Measurements from ENCODE around the gene ADGRE3.

ADGRE3 gene

GRCh38 chr19:14571695-14572490 is 102.8 kb downstream of the ADGRE3 start, which contains the start of gene NDUFB7:
TSS of gene NDUFB7 (minus strand) at chr19:14572066. CDS start at chr19:14572000, 66 bp downstream.
- ATAC-seq (ENCODE audit: low read depth) (peak; percentile 84), DNase-seq (ENCODE audit: low spot score in 2 of 2) (peak; percentile 85 to 88)
- Mint-ChIP-seq H3K27me3 (no peaks in the 10 kb centered on the region), H3K27ac (peak within 1 kb of the TSS; percentile 90), H3K36me3 (peaks cover 6% of the 10 kb centered on the region), H3K4me1 (peaks cover 33% of the 10 kb centered on the region), H3K4me3 (peak within 1 kb of the TSS; percentile 95), H3K9me3 (no peaks in the 10 kb centered on the region)

- H3K36me3 Mint-ChIP-seq, result peaks cover 8% of the 10 kb centered on the region
- H3K9me3 Mint-ChIP-seq, result no peaks in the 10 kb centered on the region
- ATAC-seq (ENCODE audit: low read depth) (no peak), DNase-seq (ENCODE audit: low spot score in 2 of 2) (no peak)
- peak overlapping the region; percentile 95 for H3K4me3 Mint-ChIP-seq
- H3K27me3 Mint-ChIP-seq, result no peaks in the 10 kb centered on the region
- peaks cover 30% of the 10 kb centered on the region for H3K4me1 Mint-ChIP-seq
- peak overlapping the region; percentile 90 for H3K27ac Mint-ChIP-seq
These were observed 103.6 kb downstream of the ADGRE3 start for GRCh38 chr19:14570864-14571527.

All from memory B cell (primary cell).